ENCODE measurements around the gene S100A9.

Gene S100A9

DNA sequence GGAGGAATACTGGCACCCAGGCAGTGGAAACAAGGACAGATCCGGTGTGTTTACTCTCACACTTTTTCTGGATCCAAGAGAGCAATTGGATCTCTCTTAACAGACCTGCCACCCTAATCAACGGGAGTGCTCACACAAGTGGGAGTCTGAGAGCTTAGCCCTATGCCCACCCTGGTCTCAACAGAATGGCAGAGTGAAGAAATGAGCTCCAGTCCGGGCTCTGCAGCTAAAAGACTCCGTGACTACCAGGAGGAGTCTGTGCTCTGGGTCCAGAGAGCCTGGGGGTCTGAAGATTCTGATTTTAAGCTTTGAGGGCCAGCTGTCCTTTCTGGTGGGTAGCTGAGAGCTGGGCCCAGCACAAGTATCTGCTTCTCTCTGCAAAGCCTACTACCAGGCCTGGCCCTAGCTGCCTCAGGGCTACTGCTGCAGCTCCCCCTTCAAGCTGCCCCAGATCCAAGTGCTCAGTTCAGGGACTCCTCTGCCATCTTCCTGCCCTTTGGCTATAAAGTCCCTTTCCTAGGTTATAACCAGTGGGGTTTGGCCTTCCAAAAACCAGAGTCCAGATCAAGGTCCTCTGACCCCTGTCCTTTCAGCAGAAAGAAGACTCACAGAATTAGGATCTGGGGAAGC is 3.9 kb downstream of the S100A9 start:
- DNase-seq = no peak

DNA sequence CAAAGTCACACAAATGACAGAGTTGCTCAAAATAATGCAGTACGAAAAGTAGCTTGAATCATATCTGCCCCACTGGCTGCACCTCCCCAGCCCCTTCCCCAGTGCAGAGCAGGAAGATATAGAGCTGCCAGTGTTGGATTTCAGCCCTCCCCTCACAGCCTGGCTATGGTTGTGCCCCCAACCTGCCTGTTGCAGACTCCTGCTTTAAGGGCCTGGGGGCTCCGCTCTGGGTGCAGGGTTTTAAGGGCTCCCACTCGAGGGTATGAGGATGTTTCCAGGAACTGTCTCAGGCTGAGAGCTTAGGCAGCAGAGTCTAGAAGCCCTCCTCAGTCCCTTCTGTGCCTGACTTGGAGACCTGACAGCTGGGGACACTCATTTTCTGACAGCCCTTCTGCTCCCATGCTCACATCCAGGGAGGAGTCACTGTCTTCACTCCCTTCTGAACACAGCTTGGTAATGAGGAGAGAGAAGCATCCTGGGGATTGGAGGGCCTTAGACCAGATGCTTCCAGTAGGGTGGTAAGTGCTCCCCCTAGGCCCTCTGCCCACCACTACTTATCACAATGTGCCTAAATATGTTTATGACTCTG is 4.6 kb downstream of the S100A9 start:
- no peak for DNase-seq

DNA sequence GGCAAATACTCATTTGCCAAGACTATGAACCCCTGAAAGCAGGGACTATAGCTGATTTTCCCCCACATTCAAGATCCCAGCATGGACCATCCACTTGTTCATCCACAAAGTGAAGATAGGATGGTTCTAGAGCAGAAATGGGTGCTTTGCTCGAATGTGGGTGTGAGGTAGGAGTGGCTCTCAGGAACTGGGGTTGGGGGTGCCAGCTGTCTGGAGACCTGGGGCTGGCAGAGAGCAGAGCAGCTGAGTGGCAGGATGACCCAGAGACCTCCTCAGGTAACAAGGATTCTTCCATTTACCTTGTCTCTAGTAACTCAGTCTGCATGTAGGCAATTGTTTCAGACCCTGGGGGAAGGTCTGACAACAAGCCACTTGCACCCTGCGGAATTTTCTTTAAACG is 6.0 kb downstream of the S100A9 start:
- no peak for DNase-seq

DNA sequence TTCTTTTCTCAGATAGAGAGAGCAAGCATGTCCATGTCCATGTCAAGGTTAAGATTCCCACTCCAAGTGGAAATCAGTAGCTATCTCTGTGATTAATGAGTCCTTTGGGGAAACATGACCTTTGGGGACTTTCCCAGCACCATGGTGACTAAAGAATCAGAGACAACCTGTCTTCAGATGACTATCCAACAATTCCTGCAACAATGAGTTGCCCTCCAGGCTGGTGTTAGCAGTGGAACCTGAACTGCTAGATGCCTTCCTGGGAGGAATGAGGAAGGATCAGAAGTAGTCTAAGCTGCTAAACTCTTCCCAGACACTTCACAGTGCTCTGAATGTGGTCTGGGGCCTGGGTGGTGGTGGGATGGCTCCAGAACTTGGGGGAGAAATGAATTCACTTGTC is 6.5 kb downstream of the S100A9 start:
- DNase-seq = no peak

DNA sequence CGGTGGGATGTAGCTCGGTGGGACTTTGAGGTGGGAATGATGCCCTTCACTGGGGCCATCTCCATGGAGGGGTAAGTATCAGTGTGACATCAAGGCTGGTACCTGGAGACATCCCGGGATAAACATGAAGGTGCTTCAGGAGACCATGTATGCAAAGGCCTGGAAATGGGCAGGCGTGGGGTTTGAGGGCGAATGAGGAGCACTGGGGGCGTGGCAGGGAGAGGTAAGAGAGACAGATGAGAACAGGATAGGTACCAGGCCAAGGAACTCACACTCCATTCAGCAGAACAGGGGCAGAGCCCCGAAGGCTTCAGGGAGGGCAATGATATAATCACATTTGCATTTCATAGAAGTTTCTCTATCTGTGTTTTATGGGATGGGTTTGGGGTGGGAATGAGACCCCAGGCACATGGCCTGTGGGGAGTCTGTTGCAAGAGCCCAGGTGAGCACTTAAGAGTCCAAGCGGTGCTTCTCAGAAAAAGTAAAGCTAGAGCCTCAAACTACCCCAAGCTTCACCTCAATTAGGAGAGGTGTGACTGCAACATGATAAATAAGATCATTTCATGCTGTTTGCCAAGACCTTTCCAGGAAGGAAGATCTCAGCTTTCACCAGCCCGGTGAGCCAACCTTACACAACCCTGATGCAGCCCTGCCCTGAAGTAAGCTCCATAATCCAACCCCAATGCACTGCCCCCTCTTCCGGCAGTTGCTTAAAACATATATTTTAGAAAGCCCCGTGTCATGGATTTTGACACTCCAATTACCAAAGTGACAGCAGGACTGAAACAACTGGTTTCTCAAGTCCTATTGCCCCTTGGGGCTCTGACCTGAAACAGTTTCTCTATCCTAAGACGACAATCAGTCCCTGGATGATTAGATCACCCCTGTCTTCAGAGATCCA is 7.4 kb downstream of the S100A9 start:
- no peak for DNase-seq

DNA sequence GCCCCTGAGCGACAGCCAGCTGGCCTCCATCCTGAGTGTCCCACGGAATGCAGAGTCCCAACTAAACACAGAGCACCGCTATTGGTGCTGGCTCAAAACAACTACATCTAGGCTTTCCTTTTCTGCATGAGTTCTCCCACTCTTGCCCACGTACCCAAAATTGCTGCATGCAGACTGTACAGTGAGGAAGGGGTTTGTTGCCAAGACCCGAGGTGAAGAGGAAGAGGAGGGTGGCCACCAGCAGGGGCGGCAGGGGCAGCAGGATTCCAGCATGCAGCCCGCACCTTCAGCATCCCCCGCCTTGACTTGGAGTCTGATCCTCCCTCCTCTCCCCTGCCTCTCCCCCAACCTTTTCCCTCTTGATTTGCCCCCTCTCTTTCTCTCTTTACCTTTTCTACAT is 8.0 kb downstream of the S100A9 start:
- no peak for DNase-seq

DNA sequence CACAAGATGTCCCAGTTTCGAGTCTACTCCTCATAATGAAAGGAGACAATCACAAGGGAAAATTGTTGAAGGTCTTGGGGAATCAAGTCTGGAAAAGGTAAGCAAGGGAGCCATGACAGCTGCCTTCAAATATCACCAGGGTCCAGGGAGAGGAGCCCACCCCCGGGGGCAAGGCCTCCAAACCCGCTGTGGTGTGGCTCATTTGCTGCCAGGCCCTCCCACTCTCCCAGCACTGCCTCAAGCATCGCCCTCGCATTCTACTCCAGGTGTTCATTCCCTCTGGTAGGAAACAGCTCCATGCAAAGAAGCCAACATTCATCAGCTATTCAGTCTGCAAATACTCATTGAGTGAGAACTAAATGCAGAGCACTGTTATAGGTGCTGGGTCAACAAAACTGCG is 8.6 kb downstream of the S100A9 start:
- DNase-seq = no peak

DNA sequence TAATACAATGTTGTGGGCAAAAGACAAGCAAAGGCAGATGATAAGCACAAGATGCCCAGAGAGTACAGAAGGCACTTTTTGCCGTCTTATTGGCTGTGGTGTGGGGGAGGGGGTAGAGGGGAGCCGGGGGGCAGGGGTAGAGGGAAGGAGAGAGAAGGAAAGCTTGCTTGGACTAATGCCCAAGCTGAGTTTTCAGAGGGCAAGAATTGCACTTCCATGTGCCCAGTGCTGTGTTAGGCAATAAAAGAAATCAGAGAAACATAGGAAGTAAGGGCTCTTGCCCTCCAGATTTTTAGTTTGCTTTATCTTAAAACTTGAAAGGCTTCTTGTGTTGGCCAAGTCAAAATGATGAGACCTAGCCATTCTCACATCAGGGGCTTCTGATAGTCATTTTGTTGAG is 9.4 kb downstream of the S100A9 start:
- no peak for DNase-seq

DNA sequence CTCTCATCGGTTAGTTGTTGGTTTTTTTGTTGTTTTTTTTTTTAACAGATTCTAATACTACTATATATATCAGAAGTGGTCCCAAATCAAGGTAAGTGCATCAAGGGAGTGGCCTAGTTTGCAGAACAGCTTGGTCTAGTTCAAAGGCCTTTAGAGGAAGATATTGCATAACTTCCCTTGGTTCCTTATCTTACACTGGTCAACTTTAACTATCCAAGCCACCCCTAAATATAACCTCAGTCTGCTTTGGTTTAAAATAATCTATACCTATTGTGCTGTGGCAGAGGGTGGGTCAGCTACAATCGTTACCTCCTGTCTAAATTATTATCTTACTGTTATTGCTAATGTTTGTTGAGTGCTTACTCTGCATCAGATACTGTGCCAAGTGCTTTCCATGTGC is 10.8 kb downstream of the S100A9 start:
- no peak for DNase-seq

DNA sequence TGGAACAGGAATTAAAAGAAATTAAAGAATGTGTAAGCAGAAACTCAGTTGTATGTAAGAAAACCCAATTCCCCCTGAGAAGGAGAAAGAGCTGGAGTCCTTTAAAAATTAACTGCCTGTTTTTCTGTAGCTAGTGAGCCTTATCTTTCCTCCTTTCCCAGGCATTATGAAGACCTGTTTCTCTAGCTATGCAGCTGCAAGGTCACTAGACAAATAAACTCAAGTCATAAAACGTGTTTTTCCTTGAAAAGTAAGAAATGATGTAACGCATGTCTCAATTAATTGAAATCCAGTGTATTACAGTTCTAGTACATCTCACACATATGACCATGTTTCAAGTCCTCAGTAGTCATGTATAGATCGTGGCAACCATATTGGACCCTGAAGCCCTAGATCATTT is 12.5 kb downstream of the S100A9 start:
- no peak for DNase-seq

DNA sequence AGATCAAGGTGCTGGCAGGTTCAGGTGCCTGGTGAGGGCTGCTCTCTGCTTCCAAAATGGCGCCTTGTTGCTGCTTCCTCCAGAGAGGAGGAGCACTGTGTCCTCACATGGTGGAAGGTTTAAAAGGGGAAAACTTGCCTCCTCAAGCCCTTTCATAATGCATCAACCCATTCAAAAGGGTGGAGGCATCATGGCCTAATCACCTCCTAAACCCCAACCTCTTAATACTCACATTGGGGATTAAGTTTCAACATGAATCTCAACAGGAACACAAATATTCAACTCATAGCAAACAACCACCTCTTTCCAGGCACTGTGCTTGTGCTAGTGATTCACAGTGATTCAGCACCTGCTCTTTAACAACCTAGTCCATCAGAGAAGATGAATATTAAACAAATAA is 13.6 kb downstream of the S100A9 start:
- no peak for DNase-seq

DNA sequence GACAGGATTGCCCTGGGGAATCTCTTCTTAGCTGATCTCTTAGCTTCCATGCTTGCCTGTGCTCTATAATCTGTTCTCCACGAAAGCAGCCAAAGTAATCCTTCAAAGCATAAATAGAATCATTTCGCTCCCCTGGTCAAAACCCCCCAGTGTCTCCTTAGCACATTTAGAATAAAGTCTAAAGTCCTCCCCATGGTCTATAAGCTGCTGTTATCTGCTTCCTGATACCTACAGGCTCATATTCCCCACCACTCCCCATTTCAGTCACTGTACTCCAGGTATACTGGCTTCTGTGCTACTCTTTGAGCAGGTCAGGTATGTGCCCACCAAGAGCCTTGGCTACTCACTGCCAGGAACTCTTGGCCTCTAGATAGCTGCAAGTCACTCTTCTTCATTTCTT is 14.9 kb downstream of the S100A9 start:
- no peak for DNase-seq

DNA sequence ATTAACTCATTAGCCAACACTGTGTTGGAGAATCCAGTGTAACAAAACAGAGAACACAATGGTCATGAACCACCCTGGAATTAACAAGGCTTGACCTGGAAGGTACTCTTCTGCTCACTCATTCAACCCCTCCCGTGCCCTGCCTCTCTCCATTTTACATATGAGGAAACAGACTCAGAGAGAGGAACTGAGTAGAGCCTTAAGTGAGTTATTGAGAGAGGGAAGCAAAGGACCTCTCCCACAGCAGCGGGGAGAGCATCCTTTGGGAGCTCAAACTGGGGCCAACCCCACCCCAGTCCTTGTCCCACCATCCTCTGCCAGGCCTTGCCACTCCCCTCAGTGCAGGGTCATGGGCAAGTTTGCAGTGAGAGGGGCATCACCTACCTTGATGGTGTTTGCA is 16.4 kb downstream of the S100A9 start:
- no peak for DNase-seq

DNA sequence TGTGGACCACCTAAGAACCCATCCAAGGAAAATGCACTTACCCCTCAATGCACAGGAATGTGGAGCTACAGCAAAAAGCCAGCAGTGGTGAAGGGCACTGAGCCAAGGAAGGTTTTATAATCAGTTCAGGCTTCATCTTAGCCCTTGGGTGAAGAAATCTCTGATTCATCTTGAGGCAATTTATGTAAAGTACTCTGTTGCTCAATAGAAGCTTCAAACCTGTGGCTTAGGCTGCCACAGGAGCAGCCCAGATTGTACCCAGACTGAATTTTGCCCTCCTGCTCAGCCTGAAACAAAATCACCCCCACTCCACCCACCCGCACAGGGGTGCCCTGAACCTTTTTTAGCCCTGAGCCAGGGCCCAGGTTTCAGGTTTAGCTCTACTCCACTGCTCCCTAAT is 17.9 kb downstream of the S100A9 start, which contains the start of gene S100A12:
Gene S100A12 (minus strand): TSS at position 111 of the 400 bp plus-strand sequence. CDS start 1,029 bp downstream, outside the sequence.
- DNase-seq = no peak

DNA sequence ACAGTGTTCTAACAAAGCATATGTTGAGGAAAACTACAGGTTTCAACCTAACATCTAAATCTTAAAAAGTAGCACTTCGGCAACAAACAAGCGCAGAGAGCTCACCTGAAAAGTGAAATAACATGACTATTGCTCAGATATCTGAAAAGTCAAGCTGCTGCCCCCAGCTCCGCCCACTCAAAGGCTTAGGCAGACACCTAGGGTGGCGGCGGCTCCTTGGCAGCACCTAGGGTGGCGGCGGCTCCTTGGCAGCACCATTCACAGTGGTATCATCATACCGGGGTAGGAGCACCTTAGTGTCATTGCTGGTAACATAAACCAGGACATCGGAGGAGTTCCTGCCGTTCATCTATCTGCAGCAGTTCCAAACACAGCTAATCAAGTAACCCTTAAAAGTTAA is 21.9 kb downstream of the S100A9 start:
- no peak for DNase-seq

DNA sequence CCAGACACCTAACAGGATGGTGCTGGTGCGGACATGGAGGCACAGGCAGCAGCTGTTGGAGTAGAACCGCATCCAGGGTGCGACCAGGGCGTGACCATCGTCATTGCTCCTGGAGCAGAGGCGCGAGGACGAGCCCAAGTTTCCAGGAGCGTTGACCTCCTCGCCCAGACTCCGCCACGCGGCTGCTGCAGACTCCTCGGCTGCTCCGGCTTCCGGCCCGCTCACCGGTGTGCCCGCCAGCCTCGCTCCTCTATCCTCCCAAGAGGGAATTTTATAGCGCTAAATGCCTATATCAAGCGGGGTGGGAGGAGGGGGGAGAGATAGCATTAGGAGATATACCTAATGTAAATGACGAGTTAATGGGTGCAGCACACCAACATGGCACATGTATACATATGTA is 23.1 kb downstream of the S100A9 start:
- DNase-seq = no peak

DNA sequence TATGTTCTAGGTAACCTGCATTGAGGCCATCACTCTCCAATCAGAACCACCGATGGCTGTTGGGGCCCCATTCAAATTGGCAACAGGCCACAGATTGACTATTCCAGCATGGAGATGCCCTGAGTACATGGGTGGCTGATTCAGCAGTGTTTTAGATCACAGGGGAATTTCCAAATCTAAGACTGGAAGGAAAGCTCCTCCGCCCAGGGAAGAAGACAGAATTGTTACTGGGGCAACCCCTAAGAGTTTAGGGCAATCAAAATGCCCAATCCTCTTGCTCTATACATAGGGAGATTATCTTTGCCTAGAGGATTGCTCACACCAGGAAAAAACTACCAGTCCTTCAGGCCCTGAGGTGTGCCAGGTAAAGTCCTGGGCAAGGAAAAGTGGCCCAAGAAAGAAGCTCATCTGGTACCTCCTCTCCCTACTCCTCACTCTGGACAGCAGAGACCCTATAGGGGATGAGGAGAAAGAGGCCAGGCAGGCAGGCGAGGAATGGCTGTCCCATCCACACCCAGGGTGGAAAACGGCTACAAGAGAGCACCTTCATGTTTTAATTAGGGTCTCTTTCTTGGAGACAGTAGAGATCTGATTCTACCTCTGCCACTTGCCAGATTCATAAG is 27.4 kb downstream of the S100A9 start:
- DNase-seq = no peak

DNA sequence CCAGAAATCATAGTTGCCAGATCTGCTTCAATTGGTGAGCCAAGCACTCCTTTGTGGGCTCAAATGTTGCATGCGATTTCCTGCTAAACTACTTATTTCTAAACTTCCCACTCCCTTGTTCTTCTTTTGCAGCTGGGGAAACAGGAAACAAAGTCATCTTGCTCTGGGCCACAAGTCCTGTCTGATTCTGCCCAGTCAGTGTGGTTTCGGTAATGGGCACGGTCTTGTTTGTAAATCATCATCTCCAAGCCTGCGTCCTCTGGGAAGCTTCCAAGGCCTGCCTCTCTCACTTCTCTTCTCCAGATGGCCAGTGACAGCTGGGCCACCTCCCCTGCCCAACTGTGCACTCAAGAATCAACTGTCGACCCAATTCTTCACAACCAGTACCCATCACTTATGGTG is 28.8 kb downstream of the S100A9 start:
- DNase-seq = no peak

DNA sequence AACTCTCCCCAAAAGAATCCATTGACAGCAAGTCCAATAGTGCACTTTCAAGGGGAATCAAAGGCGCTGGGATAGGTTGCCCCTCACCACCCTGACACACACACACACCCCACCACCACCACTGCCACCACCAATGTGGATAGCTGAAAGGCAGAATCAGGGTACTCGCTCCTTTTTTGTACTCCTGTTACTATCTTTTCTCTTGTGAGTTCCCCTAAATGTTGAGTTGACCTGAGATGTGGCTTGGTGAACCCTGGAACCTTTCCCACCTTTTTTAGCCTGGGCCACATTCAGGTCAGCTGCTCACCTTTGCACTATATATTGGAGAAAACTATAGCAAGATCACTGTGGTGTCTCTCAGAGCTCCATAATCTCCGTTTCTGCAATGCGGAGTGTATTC is 29.3 kb downstream of the S100A9 start:
- no peak for DNase-seq

DNA sequence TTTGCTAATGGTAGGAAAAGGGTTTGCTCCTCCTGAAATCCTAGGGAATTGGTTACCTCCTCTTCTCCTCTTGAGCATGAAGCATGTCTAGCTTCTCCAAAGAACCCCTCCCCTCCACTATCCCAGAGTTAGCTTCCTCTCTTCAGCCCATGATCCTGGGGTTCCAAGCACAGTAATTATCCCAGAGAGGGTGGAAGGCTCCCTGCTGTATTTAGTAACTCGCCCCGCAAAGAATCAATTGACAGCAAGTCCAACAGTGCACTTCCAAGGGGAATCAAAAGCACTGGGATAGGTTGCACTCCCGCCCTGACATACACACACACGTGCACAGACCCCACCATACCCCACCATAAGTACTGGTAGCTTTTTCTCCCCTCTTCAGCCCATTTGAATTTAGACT is 30.1 kb downstream of the S100A9 start:
- no peak for DNase-seq

DNA sequence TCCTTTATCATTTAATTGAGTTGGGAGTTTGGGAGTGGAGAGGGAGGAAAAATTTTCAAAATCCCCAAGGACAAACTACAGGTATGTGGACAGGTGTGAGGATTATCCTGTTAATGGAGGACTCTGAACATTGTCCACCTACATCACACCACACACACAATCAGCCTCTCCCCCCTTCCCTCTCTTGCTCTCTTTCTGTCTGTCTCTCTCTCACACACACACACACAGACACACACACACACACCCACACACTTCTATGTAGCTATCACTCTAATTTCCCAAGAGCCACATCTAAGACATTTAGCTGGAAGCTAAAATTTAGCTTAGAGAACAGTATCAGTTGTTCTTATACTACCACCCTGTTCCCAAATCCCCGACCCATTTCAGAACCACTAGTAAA is 31.7 kb downstream of the S100A9 start:
- DNase-seq = no peak

DNA sequence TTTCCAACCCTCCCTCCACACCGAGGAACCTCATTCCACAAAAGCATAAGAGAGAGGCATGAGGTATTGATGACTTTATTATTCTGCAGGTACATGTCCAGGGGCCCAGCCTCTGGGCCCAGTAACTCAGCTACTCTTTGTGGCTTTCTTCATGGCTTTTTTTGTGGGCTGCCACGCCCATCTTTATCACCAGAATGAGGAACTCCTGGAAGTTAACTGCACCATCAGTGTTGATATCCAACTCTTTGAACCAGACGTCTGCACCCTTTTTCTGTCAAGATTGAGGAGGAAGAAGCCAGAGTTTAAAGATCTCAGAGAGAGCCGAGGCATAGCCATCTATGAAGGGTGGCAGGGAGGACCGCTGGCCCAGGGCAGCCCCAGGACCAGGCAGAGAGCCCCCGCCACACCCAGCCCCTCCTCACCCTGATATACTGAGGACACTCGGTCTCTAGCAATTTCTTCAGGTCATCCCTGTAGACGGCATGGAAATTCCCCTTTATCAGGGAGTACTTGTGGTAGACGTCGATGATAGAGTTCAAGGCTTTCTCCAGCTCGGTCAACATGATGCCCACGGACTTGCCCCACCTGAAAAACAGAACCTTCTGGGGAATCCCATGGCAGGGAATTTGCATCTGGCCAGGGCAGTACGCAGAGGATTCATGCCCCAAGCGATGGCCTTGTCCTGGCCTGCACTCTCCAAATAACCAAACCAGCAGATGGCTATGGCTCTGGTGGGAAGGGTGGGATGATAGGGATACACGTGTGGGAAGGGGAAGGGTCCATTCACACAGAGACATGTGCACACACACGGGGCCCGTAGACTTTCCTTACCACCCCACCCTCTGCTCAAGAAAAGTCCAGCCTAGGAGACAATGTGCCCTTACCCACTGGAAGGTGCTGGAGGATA is 32.6 kb downstream of the S100A9 start:
- no peak for DNase-seq
